ENCODE measurements around the gene RNF157.

RNF157 gene

DNA sequence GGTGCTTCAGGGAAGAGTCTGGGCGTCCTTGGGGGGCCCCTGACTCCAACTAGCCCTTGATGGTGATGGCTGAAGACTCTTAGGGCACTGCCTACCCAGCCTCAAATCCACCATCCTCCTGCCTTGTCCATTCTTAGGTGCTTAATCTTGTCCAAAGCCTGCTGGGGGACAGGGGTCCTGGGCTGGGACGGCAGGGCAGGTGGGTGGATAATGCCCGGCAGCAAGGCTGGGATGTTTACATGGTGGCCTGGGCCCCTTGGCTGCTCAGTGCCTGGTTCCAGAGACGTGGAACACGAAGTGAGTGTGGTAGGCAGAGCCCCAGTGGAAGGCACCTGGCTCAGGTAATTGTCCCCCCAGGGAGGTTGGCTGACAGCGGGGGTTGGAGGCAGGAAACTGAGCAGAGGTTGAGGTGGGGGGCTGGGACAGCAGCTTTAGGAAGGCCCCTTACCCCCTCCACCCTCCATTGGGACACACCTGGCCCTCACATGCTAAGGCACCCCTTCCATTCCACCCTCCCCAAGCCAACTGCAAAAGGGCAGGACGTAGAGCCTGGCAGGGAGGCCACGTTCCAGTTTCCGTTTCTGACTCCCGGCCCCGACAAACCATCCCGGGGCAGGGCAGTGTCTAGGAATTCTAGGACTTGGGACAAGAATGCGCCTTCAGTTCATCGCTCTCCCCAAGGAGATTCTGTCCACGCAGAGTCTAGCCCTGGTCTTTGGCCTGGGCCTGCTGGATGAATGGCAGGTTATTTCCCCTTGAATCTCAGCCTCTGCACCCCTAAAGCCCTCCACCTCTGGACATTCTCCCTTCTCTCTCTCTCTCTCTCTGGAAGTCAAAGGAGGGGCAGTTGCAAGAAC, 101.2 kb downstream of the RNF157 start:
- DNase-seq, result no peak

DNA sequence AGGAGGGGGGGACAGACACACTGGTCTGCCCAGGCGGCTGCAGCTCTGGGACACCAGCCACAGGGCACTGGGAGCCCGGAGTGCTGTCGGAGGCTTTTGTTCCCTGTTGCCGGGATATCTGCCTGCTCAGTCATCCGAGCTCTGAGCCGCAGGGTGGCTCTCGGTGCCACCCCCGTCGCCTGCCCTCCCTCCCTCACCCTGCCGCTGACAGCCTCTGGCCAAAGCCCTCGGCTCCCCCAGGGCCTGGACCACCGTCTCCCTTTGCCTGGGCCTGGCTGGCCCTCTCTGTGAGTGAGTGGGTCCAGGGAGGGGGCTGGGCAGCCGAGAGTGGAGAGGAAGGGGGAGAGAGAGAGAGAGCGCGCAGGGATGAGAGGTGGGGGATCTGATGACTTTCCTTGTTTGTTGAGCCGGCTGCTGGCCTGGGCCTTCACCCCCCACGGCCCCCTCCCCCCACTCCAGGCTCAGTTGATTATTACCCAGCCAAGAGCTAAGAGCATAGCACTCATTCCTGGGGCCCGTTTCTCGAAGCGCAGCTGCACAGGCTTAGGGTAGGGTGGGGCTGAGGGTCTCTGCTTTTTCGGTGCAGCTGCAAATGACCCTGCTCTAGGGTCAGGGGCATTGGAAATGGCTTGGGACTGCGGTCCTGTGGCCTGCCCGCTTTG, 101.9 kb downstream of the RNF157 start:
- no peak for DNase-seq

DNA sequence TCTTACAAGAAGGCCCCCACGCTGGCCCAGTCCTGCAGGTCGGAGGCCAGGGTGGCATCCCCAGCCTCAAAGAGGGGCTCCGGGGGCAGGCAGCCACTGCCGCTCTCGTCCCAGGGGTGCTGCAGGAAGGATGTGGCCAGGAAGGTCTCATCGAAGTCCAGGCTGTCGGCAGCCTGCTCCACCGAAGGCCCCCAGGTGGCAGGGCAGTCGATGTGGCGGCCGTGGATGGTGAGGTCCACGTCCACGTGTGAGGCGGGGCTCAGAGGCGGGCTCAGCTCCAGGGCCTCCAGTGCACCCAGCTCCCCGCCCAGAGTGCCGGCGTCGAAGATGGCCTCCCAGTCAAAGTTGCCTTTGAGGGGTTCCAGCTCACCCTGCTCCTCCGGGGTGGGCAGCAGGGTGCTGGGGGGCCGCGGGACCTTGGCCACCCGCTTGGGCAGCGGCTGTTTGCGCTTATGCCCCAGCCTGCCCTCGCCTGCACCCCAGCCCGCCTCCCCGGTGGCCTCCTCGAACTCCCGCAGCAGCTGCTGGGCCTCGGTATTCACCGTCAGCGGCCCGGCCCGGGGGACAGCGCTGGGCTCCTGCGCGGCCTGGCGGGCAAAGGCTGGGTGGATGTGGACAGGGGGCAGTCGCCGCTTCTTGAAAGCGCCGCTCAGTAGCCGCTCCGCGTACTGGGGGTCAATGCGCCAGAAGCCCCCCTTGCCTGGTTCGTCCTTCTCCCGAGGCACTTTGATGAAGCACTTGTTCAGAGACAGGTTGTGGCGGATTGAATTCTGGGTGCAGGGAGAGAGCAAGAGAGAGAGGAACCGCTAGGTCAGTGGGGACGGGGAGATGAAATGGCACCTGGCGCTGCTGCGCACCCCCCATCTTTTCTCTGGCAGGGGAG, 102.7 kb downstream of the RNF157 start:
- DNase-seq, result no peak

- no peak for DNase-seq
Measured at GRCh38 chr17:76137001-76137350, 103.3 kb downstream of the RNF157 start.

- no peak for DNase-seq
Measured at GRCh38 chr17:76136276-76137000, 103.9 kb downstream of the RNF157 start.

GRCh38 chr17:76135810-76136188, 104.5 kb downstream of the RNF157 start:
- DNase-seq, result no peak

GRCh38 chr17:76134911-76135809, 105.1 kb downstream of the RNF157 start:
- DNase-seq, result no peak

DNA sequence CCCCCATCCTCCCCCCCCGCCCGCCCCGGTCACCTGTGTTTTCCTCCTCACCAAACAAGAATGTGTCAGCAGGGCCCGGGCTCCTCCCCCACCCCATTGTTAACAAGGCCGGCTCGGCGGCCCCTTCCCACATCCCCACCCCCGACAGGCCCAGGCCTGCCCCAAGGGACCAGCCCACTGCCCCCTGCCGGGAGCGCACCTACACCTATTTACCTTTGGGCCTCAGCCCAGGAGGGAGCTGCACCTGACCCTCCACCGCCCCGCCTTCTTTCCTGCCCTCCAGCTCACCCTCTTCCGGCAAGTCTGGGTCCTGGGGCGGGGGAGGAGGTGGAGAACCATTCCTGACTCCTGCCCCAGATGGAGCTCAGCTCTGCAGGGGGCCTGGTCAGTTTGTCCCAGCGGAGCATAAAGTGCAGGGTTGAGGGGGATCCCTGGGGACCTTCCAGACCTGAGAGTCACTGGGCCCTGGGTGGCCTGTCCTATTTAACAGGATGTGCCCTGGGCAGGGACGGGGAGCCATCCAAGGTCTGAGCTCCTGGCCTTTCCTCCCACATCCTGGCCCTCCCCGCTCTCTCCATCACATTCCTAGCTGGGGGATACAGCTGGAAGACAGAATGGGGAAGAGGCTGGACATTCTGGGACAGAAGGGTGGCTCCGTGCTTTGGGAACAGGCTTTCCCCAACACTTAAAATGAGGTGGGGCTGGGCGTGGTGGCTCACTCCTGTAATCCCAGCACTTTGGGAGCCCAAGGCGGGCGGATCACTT, 107.5 kb downstream of the RNF157 start:
- no peak for DNase-seq

- DNase-seq, result no peak
Measured at GRCh38 chr17:76131692-76132573, 108.4 kb downstream of the RNF157 start.

GRCh38 chr17:76131051-76131691, 109.1 kb downstream of the RNF157 start:
- DNase-seq, result no peak

GRCh38 chr17:76130473-76130872, 109.8 kb downstream of the RNF157 start:
- no peak for DNase-seq

DNA sequence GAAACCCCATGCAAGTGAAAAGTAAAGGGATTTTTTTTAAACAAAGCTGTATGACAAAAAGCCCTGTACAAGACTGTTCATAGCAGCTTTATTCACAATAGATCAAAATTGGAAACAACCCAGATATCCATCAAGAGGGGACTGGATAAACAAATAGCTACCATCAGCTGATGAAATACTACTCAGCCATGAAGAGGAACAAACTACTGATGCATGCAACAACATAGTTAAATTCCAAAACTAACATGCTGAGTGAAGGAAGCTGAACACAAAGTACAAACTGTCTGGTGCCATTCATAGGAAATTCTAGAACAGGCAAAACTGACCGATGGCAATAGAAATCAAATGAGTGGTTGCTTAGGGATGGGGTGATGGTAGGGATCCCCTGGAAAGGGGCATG, 114.4 kb downstream of the RNF157 start:
- no peak for DNase-seq

DNA sequence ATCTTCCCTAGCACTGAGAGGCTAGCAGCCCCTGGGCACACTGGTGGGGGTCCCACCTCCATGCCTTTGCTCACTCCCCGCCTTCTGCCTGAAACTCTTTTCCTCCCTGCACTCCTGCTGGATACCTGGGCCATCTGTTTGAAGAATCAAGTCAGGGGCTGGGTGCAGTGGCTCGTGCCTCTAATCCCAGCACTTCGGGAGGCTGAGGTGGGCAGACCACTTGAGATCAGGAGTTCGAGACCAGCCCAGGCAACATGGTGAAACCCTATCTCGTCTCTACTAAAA, 115.0 kb downstream of the RNF157 start:
- no peak for DNase-seq

GRCh38 chr17:76124582-76125390, 115.5 kb downstream of the RNF157 start:
- DNase-seq, result no peak

DNA sequence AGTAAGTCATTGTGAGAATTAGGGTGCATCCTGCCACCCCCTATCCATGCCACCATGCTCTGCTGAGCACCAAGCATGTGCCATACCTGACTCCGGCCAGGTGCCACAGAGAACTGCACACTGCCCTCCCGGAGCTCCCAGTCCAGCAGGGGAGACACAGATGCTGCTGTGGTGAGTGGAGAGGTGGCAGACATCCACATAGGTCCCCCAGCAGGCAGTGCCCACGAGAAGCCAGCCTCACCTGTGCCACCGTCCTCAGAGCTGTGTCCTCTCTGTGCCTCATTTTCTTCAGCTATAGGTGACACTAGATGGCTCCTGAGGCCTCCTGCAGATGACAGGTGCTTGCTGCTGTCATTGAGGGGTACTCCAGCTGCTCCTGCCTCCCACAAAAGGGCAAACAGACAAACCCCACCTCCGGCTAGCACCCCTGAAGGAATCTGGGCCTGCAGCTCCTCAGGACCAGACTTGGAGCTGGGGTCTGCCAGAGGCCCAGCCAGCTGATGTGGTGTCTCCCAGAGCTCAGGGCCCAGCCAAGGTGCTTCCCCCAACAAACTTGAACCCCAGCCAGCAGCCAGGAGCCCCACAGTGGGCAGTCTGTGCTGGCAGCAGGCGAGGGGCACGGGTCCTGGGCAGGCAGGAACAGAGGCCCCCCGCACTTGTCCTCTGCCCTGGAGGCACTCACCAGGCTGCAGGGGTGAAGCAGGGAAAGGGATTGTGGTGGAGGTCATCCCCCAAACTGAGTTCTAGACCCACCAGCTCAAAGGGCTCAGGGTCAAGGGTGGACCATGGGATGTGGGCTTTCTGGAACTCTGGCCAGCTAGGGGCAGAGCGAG, 116.3 kb downstream of the RNF157 start:
- DNase-seq, result no peak

- DNase-seq, result no peak
Measured at GRCh38 chr17:76123191-76123499, 117.1 kb downstream of the RNF157 start.

- DNase-seq, result no peak
Measured at GRCh38 chr17:76122431-76123190, 117.7 kb downstream of the RNF157 start.

Measured in activated CD8-positive, alpha-beta memory T cell treated with anti-CD3 and anti-CD28 coated beads, Interleukin-2, amount 50 U/mL, for 4 hours (primary cell).